ENCODE measurements around the gene DACH1. TPM values are rescaled to one million over a fixed set of nuclear protein-coding genes. Genes with fewer than 3 reads are reported as not detected.

The DACH1 gene
- total and polyA plus RNA-seq, 2 of the 8 experiments (the other 6 are each of a cell fraction or from before 2014, with no cell fraction given) = 0.12 to 0.67 TPM

GRCh38 chr13:71820699-71821098, 46.3 kb downstream of the DACH1 start:
- Histone ChIP-seq H3K14ac (ENCODE audit: insufficient read length) (no peak overlapping the region), H2BK5ac (ENCODE audit: low read depth, low read length) (no peak overlapping the region), H3K4ac (replicated peaks; ENCODE audit: insufficient read length, low read depth, low read length) (no peak overlapping the region), H3K9me3 (ENCODE audit: insufficient read depth in 2 of 2, low read depth in 1 of 2, low read length in 1 of 2) (no peaks in the 10 kb centered on the region), H2BK15ac (ENCODE audit: low read length) (no peak overlapping the region), H3K56ac (replicated peaks; ENCODE audit: insufficient read length, low read depth, low read length) (no peak overlapping the region), H2AFZ (ENCODE audit: low read length) (no peak overlapping the region), H2AK5ac (ENCODE audit: low read depth, low read length) (no peak overlapping the region), H3K23ac (ENCODE audit: insufficient read length) (no peak overlapping the region), H4K8ac (ENCODE audit: extremely low read depth, insufficient read depth, low read length) (no peak overlapping the region), H3K27ac (ENCODE audit: low read depth, low read length) (no peak overlapping the region), H4K91ac (replicated peaks; ENCODE audit: insufficient read length, low read length) (no peak overlapping the region), H3K4me2 (ENCODE audit: insufficient read depth in 1 of 2, low read depth in 2 of 2, low read length in 2 of 2) (no peak overlapping the region), H3K9ac (replicated peaks in 1 of 4; ENCODE audit: extremely low read depth in 1 of 4, low read depth in 3 of 4, low read length in 3 of 4) (no peak overlapping the region), H2BK120ac (replicated peaks; ENCODE audit: low read depth, low read length) (no peak overlapping the region), H2BK12ac (ENCODE audit: low read depth, low read length) (no peak overlapping the region), H3K79me1 (ENCODE audit: low read depth, low read length) (no peaks in the 10 kb centered on the region), H3K79me2 (ENCODE audit: control insufficient read depth in 1 of 2, insufficient read depth in 2 of 2, low read length in 2 of 2) (no peaks in the 10 kb centered on the region), H3K18ac (ENCODE audit: extremely low read depth, low read length) (no peak overlapping the region), H3K4me3 (ENCODE audit: extremely low read depth in 1 of 4, insufficient read depth in 2 of 4, low read depth in 3 of 4, low read length in 4 of 4) (no peak overlapping the region), H2BK20ac (ENCODE audit: low read length) (no peak overlapping the region), H3K23me2 (ENCODE audit: low read depth, low read length) (no peaks in the 10 kb centered on the region), H3K36me3 (ENCODE audit: control insufficient read depth in 2 of 4, insufficient read depth in 4 of 4, low read length in 3 of 4) (no peaks in the 10 kb centered on the region), H4K5ac (ENCODE audit: insufficient read length, low read depth, low read length) (no peak overlapping the region), H3K4me1 (replicated peaks in 1 of 4; ENCODE audit: control insufficient read depth in 3 of 4, insufficient read depth in 4 of 4, low read length in 3 of 4) (no peaks in the 10 kb centered on the region), H3K27me3 (replicated peaks in 1 of 4; ENCODE audit: control insufficient read depth in 3 of 4, extremely low read depth in 1 of 4, insufficient read depth in 3 of 4, low read length in 3 of 4) (no peaks in the 10 kb centered on the region), H4K20me1 (replicated peaks in 1 of 2; ENCODE audit: control insufficient read depth in 1 of 2, insufficient read depth in 2 of 2, low read length in 2 of 2) (no peaks in the 10 kb centered on the region)
- TF ChIP-seq RFX5 (IDR thresholded peaks at IDR 0.05; ENCODE audit: borderline replicate concordance, low read depth, low read length) (no peak), KDM5A (IDR thresholded peaks at IDR 0.05; ENCODE audit: low read length) (no peak), KDM4A (IDR thresholded peaks at IDR 0.05; ENCODE audit: low read depth, low read length, severe bottlenecking) (no peak), RAD21 (IDR thresholded peaks at IDR 0.05 in 1 of 2, conservative IDR thresholded peaks at IDR 0.05 in 1 of 2; ENCODE audit: low read depth in 2 of 2, low read length in 2 of 2) (no peak), CBX5 (IDR thresholded peaks at IDR 0.05; ENCODE audit: low read depth, low read length) (no peak), BCL11A (IDR thresholded peaks at IDR 0.05; ENCODE audit: low read depth in 2 of 2, low read length in 2 of 2) (no peak), POLR2AphosphoS5 (IDR thresholded peaks at IDR 0.05; ENCODE audit: low read depth, low read length) (no peak), JUND (IDR thresholded peaks at IDR 0.05; ENCODE audit: low read length) (no peak), GABPA (IDR thresholded peaks at IDR 0.05; ENCODE audit: borderline replicate concordance, insufficient read depth, low read length) (no peak), CHD1 (IDR thresholded peaks at IDR 0.05; ENCODE audit: low read depth, low read length) (no peak), BACH1 (IDR thresholded peaks at IDR 0.05; ENCODE audit: low read length) (no peak), CTBP2 (IDR thresholded peaks at IDR 0.05; ENCODE audit: borderline replicate concordance, insufficient read depth, insufficient read length, low read length) (no peak), CEBPB (IDR thresholded peaks at IDR 0.05; ENCODE audit: low read depth, low read length) (no peak)
- FAIRE-seq = no peak
- no peak for DNase-seq (ENCODE audit: low read depth in 1 of 2, low spot score in 2 of 2)
- 94% methylated on average over 3 of the region's 3 CpGs; no CpG with 5 or more reads in 1 of the 2 experiments for WGBS, 2 experiments (ENCODE audit: extremely low coverage in 1 of 2, insufficient coverage in 1 of 2, insufficient read length in 1 of 2, insufficient replicate concordance in 2 of 2, low coverage in 1 of 2, low lambda C conversion rate in 2 of 2, missing lambda C conversion rate in 1 of 2)
- POLR2A ChIA-PET (ENCODE audit: partially characterized antibody) = no interaction called here
- CTCF ChIA-PET (ENCODE audit: partially characterized antibody) = no interaction called here

All from H1 (cell line).